Fibroblast of peridontal ligament (primary cell): ENCODE data around the gene DEPP1.

ENCODE experiments used
- DNase-seq: peaks from one replicate; pipeline ENCODE4 v3.0.0-alpha.2; 2010; ENCODE audit errors: extremely low read depth

The DEPP1 gene

DNA sequence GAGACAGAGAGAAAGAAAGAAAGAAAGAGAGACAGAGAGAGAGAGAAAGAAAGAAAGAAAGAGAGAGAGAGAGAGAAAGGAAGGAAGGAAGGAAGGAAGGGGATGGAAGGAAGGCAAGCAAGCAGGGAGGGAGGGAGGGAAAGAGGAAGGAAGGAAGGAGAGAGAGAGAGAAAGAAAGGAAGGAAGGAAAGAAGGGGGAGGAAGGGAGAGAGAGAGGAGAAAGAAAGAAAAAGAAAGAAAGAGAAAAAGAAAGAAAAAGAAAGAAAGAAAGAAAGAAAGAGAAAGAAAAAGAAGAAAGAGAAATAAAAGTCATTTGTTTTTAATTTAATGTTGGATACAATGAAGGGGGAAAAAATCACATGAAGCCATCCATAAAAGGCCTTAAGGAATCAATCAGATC, 23.6 kb downstream of the DEPP1 start:
- no peak for DNase-seq

DNA sequence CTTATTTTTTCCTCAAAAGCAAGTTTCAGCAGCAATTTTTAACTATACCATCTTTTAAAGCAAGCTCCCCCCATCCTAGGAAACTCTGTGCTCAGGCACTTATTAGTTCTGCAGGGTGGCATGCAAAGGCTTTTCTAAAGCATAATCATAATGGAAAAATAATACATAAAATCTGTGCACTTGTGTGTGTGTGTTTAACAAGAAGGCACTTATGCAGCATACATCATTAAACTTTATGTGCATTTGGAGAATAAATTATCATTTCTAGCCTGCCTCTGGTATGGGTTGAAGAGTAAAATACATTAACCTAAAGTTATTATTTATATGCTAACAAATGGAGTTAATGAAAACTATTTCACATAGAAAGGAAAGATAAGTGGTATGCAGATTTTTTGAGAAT, 24.6 kb downstream of the DEPP1 start:
- no peak for DNase-seq

DNA sequence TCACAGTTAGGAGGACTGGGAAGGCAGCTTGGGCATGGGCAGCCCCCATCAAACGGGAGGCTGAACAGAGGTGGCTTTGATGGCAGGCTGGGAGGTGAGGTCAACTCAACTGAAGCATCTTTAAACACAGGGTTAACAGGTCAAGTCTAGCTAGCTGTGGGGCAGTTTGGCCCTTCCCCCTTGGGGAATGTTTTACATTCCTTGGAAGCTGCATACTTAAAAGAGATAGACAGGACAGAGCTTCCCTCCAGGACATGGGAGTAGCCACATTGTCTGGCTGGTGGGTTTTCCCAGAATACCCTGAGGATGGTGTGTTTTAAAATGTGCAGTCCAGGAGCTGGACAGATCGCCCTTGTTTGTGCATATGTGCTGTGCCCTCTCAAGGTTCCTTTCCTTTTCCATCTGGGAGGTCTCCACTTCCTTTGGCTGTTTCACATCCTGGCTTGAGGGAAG, 25.8 kb downstream of the DEPP1 start:
- no peak for DNase-seq

DNA sequence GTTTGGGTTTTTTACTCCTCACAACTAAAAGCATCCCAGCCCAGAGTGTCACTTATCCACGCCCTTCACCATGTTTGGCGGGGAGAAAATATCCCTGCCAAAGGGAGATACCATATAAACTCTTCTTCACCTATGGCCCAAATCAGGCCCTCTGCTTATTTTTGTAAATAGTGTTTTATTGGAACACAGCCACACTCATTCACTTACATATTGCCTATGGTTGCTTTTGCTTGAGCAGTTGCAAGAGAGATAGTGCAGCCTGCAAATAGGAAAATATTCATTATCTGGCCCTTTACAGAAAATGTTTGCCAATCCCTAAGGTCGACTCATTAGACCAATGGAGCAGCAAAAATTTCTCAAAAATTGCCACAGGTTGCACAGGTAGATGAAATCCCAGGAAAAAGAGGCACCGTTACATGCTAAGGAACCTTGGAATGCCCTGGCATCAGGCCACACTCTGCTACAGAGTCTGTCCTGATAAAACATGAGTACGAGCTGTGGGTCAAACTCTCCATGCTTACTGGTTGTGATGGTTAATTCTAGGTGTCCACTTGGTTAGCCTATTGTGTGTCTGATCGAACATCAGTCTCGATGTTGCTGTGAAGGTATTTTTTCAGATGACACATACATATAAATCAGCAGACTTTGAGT, 26.9 kb downstream of the DEPP1 start:
- no peak for DNase-seq

DNA sequence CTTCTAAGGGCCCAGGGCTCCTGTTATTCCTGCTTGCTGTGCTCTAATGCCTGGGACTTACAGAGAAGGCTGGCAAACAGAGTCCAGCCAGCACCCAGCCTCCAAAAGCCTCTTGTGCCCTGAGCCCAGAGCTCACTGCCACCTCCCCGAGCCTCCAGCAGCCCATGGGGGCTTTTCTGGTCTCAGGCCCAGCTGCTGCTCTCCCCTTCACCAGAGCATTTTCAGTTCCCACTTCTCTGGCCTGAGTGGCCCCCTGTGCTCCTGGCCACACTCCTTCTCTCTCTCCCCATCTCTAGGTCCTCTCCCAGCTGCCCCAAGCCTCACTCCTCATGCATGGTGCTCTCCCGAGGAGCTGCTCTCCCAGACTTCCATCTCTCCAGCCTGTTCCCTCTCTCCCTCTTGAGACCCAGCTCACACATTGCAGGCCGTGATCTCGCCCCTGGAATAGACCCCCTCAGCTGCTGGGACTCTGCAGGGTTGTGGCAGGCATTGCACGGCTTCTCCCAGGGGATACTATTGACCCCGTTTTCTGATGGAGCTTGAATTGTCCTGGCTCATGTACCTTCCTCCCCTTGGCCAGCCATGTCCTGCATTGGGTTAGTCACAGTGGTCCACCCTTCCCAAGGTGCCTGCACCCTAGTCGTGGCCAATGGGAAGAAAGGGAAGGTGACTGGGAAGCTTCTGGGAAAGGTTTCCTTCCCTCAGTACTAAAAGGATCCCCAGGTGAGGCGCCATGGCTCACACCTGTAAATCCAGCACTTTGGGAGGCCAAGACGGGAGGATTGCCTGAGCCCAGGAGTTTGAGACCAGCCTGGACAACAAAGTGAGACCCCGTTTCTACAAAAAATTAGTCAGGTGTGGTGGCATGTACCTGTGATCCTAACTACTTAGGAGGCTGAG, 28.0 kb downstream of the DEPP1 start:
- DNase-seq: no peak

DNA sequence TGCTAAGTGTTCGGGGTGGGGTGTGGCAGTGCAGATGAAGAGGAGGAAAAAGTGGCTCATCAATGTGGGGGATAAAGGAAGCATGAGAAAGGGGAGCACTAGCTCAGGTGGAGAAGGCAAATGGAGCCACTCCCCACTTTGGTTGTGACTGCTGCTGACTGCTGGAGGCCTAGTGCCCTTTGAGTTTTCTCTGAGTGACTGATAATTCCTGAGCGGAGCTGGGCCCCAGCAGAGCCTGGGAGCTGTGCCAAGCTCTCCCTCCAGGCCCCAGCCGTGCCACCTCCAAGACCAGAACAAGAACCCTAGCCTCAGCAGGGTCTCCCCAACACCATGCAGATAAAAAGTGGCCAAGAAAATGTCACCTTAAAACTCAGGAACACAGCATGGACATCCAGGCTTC, 28.7 kb downstream of the DEPP1 start:
- no peak for DNase-seq

DNA sequence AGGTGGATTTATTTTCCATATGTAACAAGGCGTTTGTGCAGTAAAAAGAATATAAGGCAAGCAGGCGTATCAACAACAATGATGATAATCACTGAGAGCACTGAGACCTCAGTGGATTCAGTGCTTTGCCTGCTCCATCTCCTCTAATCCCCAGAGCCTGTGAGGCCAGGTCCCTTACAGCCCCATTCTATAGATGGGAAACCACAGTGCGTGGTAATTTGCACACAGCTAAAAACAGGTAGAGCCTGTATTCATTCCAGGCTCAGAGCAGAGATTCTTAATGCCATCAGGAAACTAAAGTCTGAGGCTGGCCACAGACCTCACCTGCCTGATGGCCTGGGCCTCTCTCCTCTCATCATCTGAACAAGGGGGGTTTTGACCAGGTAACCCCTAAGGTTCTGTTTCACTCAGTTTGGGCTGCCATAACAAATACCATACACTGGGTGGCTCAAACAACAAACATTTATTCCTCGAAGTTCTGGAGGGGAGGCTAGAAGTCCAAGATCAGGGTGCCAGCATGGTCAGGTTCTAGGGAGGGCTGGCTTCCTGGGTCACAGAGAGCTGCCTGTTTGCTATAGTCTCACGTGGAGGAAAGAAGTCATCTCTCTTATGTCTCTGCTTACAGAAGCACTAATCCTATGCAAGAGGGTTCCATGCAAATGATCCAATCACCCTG, 29.3 kb downstream of the DEPP1 start:
- no peak for DNase-seq

DNA sequence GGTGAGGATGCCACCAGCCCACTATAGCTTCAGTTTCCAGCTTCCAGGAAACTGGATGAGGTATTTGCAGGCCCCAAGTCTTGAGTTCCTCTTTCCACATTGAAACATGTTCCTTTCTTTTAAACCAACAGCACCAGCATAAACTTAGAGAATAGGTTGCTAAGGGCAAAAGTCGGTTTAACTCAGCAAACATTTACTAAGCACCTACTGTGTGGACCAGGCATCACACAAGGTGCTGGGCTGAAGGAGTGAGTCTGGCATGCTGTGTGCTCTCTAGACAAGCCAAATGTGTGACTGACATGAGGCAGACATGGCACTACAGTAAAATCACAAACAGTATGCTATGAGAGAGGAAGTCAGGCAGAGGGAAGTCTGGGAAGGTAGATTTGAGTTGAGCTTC, 30.0 kb downstream of the DEPP1 start:
- DNase-seq: no peak

DNA sequence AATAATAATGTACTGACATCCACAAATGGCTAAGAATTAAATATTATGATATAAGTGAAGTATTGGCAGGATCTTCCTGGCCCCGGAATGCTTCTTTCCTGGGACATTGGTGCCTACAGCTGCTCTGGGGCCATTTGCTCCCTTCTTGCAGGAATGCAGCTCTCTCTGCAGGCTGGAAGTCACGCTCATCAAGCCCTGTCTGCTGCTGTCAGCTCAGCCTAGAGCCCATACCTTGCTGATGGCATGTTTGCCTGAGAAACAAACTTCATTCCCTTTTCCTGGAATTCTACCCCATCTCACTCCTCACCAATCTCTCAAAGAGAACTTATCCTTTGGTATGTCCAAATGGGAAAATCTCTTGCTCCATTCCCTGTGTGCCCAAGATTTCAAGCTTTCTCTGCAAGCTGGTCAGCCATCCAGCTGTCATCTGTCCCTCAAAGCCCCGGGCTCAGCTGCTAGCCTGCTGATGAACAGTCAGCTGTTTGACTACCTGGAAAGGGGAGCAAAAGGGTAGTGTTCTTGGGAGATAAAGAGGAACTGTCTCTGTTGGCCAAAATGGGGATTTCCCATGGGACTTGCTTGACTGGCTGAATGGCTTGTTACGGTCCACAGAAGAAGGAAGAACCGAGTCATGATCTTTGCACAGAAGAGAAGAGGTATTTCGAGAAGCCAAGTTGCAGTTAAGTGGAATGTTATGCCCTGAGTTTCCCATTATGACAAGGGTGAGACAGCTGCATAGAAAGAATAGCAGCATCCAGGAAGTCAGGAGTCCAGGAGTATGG, 31.0 kb downstream of the DEPP1 start:
- no peak for DNase-seq

DNA sequence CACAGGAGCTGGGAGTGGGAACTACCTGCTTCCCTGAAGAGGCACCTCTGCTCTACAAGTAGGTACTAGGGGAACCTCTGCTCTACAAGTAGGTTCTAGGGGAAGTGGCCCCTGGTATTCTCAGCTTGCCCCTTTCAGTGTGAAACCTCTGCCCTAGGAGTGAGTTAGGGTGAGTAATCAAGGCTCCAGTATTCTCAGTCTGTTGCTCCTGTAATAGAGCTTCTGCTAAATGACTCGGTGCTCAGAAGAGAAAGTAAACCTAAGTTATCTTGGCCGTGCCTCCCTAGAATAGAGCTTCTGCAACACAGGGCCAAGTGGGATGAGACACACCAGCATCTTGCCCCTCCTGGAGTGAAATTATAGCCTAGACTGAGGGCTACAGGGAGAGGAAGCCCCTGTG, 32.4 kb downstream of the DEPP1 start:
- DNase-seq: peak; percentile 44

DNA sequence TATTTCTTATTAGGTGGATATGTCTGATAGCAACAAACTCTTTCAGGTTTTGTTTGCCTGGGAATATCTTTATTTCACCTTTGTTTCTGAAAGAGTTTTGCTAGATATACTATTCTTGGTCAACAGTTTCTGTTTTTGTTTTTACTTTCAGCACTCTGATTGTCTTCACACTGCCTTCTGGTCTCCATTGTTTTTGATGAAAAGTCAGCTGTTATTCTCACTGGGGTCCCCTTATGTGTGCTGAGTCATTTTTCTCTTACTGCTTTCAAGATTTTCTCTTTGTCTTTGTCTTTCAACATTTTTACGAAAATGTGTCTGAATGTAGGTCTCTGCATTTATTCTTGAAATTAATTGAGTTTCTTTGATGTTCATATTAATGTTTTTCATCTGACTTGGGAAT, 34.3 kb downstream of the DEPP1 start:
- DNase-seq: no peak

DNA sequence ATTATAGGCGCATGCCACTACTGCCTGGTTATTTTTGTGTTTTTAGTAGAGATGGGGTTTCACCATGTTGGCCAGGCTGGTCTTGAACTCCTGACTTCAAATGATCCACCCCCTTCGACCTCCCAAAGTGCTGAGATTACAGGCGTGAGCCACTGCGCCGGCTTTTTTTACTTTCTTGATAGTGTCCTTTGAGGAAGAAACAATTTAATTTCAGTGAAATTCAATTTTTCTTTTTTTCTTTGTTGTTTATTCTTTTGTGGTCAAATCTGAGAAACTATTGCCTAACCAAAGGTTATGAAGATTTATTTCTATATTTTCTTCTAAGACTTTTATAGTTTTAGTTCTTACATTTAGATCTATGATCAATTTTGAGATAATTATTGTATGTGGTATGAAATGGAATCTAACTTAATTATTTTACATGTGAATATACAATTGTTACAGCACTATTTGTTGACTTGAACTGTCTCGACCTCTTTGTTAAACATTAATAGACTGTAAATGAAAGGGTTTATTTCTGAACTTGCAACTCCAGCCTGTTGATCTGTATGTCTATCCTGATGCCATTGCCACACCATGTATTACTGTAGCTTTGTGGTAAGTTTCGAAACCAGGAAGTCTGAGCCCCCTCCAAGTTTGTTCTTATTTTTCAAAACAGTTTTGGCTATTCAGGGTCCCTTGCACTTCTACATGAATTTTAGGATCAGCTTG, 38.8 kb downstream of the DEPP1 start:
- DNase-seq: peak; percentile 22

DNA sequence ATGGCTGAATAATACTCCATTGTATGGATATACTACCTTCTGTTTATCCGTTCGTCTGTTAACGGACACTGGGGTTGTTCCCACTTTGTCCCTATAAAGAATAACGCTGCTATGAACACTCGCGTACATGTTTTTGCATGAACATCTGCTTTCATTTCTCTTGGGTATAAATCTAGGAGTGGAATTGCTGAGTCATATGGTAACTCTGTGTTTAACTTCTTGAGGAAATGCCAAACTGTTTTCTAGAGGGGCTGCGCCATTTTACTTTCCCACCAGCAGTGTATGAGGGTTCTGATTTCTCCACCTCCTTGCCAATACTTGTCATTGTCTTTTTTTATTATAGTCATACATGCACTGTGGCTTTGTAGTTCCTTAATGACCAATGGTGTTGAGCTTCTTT, 39.7 kb downstream of the DEPP1 start:
- peak; percentile 28 for DNase-seq

DNA sequence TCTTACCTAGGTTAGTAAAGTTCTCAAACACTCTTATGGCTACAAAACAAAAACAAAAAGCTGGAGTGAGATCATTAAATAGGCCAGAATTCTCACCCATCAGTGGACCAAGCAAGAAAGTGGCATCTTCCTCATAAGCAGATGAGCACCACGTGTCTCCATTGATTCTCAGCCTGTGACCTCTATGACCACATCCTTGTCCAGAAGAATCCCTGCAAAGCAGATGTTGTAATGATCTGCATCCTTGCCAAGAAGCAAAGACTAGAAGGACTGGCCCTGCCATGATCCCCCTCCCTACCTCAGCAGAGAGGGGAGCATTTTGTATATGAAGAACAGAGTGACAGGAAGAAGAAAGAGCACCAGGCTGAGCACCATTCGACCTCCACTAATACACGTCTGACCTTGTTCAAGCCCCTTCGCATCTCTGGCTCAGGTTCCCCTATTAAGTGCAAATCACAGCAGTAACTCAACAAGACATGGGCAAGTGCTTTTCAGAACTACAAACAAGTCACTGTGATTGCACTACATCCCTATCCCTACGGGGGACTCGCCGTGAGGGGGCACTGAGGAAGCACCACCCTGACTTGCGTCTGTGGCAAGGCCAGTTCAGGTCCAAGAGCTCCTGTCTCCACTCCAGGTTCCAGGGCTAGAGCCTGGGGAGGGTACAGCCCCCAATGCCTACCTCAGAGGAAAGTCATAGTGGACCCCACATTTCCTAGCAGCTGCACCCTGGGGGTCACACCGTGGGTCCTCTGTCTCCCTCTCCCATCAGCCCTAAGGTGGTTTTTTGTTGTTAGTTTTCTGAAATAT, 41.2 kb downstream of the DEPP1 start:
- DNase-seq: peak; percentile 25

DNA sequence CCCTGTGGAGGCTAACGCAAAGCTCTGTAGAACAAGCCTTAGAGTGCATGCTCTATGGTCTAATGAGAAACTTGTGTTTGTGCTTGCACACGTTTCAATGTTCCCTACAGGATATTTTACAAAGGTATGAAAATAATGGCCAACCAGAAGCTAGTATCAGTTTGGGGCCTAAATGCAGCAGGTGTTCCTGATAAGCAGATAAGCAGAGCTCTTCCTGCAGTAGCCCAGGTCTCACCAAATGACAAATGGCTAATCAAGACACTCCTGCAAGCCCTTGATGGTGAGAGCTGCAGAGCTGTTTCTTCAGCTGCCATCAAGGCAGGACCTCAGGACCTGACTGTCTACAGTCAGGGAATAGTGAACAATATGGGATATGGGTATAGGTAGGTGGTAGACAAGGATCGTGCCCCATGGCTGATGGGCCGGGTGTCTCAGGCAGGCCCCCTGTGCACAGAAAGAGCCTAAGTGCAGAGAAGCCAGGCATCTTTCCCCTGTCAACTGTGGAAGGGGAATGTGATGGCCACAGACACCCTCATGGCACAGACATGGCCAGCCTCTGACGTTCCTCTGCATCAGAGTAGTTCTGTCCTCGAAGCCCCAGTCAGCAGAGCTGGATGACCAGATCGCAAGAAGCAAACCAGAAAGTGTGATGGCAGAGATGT, 42.2 kb downstream of the DEPP1 start:
- DNase-seq: no peak

DNA sequence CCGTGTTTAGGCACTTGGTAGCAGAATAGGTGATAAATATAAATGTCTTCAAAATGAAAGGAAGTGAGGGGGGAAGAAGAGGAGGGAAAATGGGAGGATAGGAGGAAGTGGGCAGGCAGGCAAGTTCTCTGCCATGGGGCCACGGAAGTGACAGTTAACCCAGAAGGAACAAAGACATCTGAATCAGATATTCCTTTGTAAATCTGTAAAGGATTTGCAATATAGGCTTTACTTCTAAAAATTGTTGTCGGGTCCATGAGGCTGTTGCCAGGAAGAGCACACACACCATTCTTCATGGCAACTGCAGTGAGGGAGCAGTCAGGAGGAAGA, 42.7 kb downstream of the DEPP1 start:
- no peak for DNase-seq

DNA sequence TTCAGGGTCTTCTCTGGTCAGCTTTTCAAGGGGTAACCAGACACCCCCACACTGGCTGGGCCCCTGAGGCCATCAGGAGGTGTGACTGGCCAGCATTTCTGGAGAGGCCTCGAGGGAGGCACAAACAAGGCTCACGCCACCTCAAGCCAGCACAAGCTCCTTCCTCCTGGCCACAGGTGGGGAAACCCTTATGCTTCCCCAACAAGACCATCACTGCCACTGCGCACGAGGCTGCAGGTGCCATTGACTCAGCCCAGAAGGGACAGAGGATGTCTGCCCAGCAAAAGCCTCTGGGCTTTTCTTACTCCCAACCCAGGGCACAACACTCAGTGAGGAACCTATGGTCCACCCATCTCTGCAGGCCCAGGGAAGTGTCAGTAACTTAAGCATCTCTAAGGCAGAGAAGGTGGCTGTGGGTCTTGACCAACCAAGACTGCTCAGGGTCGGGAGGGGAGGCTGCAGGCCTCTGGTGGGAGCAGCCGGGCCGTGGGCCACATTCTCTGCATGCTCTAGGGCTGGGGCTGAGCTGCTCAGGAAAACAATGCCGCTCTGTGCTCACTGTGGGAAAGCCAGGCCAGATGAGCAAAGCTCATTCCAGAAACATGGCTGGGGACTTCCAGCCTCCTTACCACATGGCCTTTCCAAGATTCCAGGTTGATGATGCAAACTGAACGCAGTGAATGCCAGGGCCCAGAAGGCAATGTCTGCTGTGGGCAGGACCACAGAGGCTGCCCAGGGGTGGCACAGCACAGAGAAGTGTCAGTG, 43.2 kb downstream of the DEPP1 start:
- peak; percentile 85 for DNase-seq

DNA sequence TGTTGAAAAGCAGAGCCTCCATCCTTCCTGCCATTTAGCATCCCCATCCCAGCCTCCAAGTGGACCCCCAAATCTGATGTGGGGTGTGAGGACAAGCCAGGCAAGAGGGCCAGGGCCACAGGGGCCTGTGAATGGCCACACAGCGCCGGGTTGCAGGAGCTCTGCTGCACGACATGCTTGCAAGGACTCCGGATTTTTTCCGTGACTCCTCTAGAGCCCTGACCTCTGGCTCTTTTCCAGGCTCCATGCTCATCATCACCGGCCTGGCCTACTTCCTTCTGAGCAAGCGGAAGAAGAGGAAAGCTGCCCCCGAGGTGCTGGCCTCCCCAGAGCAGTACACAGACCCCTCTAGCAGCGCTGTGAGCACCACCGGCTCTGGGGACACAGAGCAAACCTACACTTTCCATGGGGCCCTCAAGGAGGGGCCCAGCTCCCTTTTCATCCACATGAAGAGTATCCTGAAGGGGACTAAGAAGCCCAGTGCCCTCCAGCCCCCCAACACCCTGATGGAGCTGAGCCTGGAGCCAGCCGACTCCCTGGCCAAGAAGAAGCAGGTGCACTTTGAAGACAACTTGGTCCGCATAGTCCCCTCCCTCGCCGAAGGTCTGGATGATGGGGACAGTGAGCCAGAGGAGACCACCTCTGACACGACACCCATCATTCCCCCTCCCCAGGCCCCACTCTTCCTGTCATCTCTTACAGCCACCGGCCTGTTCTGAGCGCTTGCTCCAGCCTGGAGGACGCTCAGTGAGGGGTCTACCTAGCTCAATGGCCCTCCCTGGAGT, 44.0 kb downstream of the DEPP1 start:
- DNase-seq: no peak
